HCT116 (cell line): Measurements from ENCODE around the gene CSF2RB. TPM values are rescaled to one million over a fixed set of nuclear protein-coding genes. Genes with fewer than 3 reads are reported as not detected.

Experiments
- ATAC-seq: fragments of 200-7000 bp; cut with Tn5 transposase; 2 replicates; pipeline ENCODE4 v1.9.1; 2020; ENCODE audit warnings: mild to moderate bottlenecking, moderate library complexity
- BruUV-seq: library from RNA; stranded (reverse); fragments of 400-500 nt; replicated peaks from 2 replicates; lab custom pipeline; 2021; lab: Mats Ljungman, UMichigan
- CTCF ChIA-PET: fragments of 300-600 bp; sonication (Branson Sonifier 250); formaldehyde crosslinking; loops from one replicate; lab custom pipeline; 2021; ENCODE audit warnings: antibody characterized with exemption; lab: Charles Lee
- POLR2A ChIA-PET: fragments of 300-600, 350-600 bp; sonication (Branson Sonifier 250); formaldehyde crosslinking; loops from one replicate; lab custom pipeline; 2021; ENCODE audit warnings: antibody characterized with exemption; lab: Charles Lee
- RAD21 ChIA-PET, 2 experiments: fragments of 300-600 bp; sonication (Branson Sonifier 250); formaldehyde crosslinking; loops; one replicate each; lab custom pipeline; 2023; ENCODE audit warnings: low total read pairs in 2 of 2; ENCODE audit not compliant: uncharacterized antibody in 2 of 2, unreplicated experiment in 2 of 2, low non-redundant PET in 1 of 2; lab: Charles Lee
- DNase-seq: peaks from one replicate; pipeline ENCODE4 v3.0.0-alpha.2; 2010; ENCODE audit warnings: low read depth, low spot score
- H2AFZ ChIP-seq: fragments of 200-600 bp; shearing (Covaris generic), sonication (generic); 2 replicates; pipeline ENCODE4 v1.6.1; 2017; ENCODE audit warnings: low read depth, mixed run types, mixed read lengths, antibody characterized with exemption, low read length; ENCODE audit not compliant: poor library complexity, severe bottlenecking
- H3K27ac ChIP-seq: 2 replicates; pipeline ENCODE4 v1.5.1; 2012; ENCODE audit warnings: low read depth, low read length
- H3K27me3 ChIP-seq: fragments of 200-600 bp; sonication (generic); 2 replicates; pipeline ENCODE4 v1.6.1; 2016; ENCODE audit warnings: mixed run types, low read length, mixed read lengths; ENCODE audit not compliant: insufficient read depth
- H3K36me3 ChIP-seq, 2 experiments: fragments of 200-500 bp in 1 of 2; fragments of 200-600 bp in 1 of 2; sonication (Bioruptor generic) in 1 of 2; sonication (generic) in 1 of 2; 2 replicates each; pipeline versions ENCODE4 v1.5.1 to v1.6.1; 2014 to 2016; ENCODE audit warnings: low read length in 2 of 2, inconsistent platforms in 1 of 2, mixed read lengths in 1 of 2, mixed run types in 1 of 2; ENCODE audit not compliant: insufficient read depth in 2 of 2, control insufficient read depth in 1 of 2
- H3K4me1 ChIP-seq, 2 experiments: fragments of 200-600 bp in 1 of 2; sonication (generic) in 1 of 2; 2 replicates each; pipeline versions ENCODE4 v1.5.1 to v1.6.1; 2012 to 2017; ENCODE audit warnings: low read length in 2 of 2, inconsistent platforms in 1 of 2, mild to moderate bottlenecking in 1 of 2, mixed read lengths in 1 of 2, mixed run types in 1 of 2, moderate library complexity in 1 of 2; ENCODE audit not compliant: insufficient read depth in 2 of 2, control insufficient read depth in 1 of 2
- H3K4me2 ChIP-seq: fragments of 200-600 bp; sonication (generic); 2 replicates; pipeline ENCODE4 v1.6.1; 2017; ENCODE audit warnings: mixed run types, low read length, mixed read lengths
- H3K4me3 ChIP-seq, 2 experiments: fragments of 200-600 bp in 1 of 2; sonication (generic) in 1 of 2; replicated peaks in 1 of 2; 2 replicates each; pipeline ENCODE4 v1.5.1; 2011 to 2016; ENCODE audit warnings: low read length in 2 of 2, control low read depth in 1 of 2, low read depth in 1 of 2, mild to moderate bottlenecking in 1 of 2, mixed read lengths in 1 of 2, mixed run types in 1 of 2
- H3K79me2 ChIP-seq: fragments of 200-600 bp; sonication (generic); 2 replicates; pipeline ENCODE4 v1.6.1; 2017; ENCODE audit warnings: mild to moderate bottlenecking, mixed run types, low read length, moderate library complexity, mixed read lengths; ENCODE audit not compliant: insufficient read depth
- H3K9ac ChIP-seq: fragments of 200-600 bp; sonication (generic); 2 replicates; pipeline ENCODE4 v1.6.1; 2016; ENCODE audit warnings: low read length, mixed read lengths
- H3K9me2 ChIP-seq: fragments of 200-600 bp; sonication (generic), shearing (Covaris generic); 2 replicates; pipeline ENCODE4 v1.6.1; 2017; ENCODE audit warnings: mixed run types, mild to moderate bottlenecking, moderate library complexity; ENCODE audit not compliant: insufficient read depth
- H3K9me3 ChIP-seq, 2 experiments: fragments of 200-500 bp in 1 of 2; fragments of 200-600 bp in 1 of 2; sonication (Bioruptor generic) in 1 of 2; sonication (generic) in 1 of 2; 2 replicates each; pipeline ENCODE4 v1.6.1; 2014 to 2017; ENCODE audit warnings: low read length in 2 of 2, mixed read lengths in 2 of 2, inconsistent platforms in 1 of 2, low read depth in 1 of 2, mild to moderate bottlenecking in 1 of 2, mixed run types in 1 of 2, moderate library complexity in 1 of 2; ENCODE audit not compliant: control insufficient read depth in 1 of 2, insufficient read depth in 1 of 2
- H4K20me1 ChIP-seq: fragments of 200-600 bp; sonication (generic), shearing (Covaris generic); 2 replicates; pipeline ENCODE4 v1.6.1; 2017; ENCODE audit warnings: mixed run types, mild to moderate bottlenecking, moderate library complexity; ENCODE audit not compliant: insufficient read depth
- ATF3 ChIP-seq: IDR thresholded peaks from 2 replicates; pipeline ENCODE4 v1.6.1; 2012
- EGR1 ChIP-seq: IDR thresholded peaks from 2 replicates; pipeline ENCODE4 v1.6.1; 2012; ENCODE audit warnings: low read depth
- POLR2AphosphoS5 ChIP-seq: IDR thresholded peaks from 2 replicates; pipeline ENCODE4 v1.6.1; 2011; ENCODE audit warnings: mild to moderate bottlenecking, low read depth, low read length, moderate library complexity
- SIN3A ChIP-seq: IDR thresholded peaks from 2 replicates; pipeline ENCODE4 v1.6.1; 2012; ENCODE audit warnings: low read depth
- YY1 ChIP-seq: IDR thresholded peaks from 2 replicates; pipeline ENCODE4 v1.6.1; 2011; ENCODE audit warnings: low read length, low read depth, moderate library complexity, mild to moderate bottlenecking; ENCODE audit not compliant: insufficient replicate concordance; ENCODE audit errors: extremely low read depth
- ZNF274 ChIP-seq: fragments of 200-500 bp; sonication (Bioruptor generic); IDR thresholded peaks from 2 replicates; pipeline ENCODE4 v1.6.1; 2014; ENCODE audit warnings: mild to moderate bottlenecking, low read depth, low read length, inconsistent platforms
- intact Hi-C: fragments of 100-400 bp; cut with micrococcal nuclease; formaldehyde crosslinking; loops from 2 replicates; pipeline ENCODE4 v1.10.0; 2022
- total RNA-seq: library from RNA; stranded (reverse); gene quantifications from one replicate; pipeline ENCODE4 v1.2.1, GENCODE V29; 2021; ENCODE audit not compliant: unreplicated experiment

Gene CSF2RB
- total RNA-seq, 1 experiment from 2014 or later = 0.10 TPM

GRCh38 chr22:36922105-36922608 lies 8.7 kb downstream of the CSF2RB start:
- H3K79me2 ChIP-seq = no peaks in the 10 kb centered on the region
- peak; percentile 39; the same call in 1 of the 2 replicates for ATAC-seq
- peaks cover 0 to 7% of the 10 kb centered on the region in 2 experiments; a peak in 2 of 4 replicates for H3K4me1 ChIP-seq
- intact Hi-C loops = no loop called here
- H3K4me3 ChIP-seq = no peak overlapping the region
- H2AFZ ChIP-seq = no peak overlapping the region
- DNase-seq = no peak
- no peak overlapping the region for H3K4me2 ChIP-seq
- no TSS peak for BruUV-seq
- H3K9me3 ChIP-seq = no peaks in the 10 kb centered on the region
- RAD21 ChIA-PET = no interaction called here
- POLR2A ChIA-PET = no interaction called here
- H3K27ac ChIP-seq = no peak overlapping the region
- H4K20me1 ChIP-seq = no peaks in the 10 kb centered on the region
- peaks cover 14% of the 10 kb centered on the region; the same call in 1 of the 2 replicates for H3K27me3 ChIP-seq
- no peak overlapping the region for H3K9ac ChIP-seq
- TF ChIP-seq EGR1 (no peak), ZNF274 (no peak), YY1 (no peak), POLR2AphosphoS5 (no peak)
- TF ChIP-seq, all 23 proteins: peak for 0
- H3K36me3 ChIP-seq = no peaks in the 10 kb centered on the region
- H3K9me2 ChIP-seq = no peaks in the 10 kb centered on the region
- CTCF ChIA-PET = no interaction called here

GRCh38 chr22:36922711-36923110 lies 9.3 kb downstream of the CSF2RB start:
- Histone ChIP-seq H3K27me3 (peaks cover 9% of the 10 kb centered on the region; the same call in 1 of the 2 replicates), H3K27ac (no peak overlapping the region), H3K9me2 (no peaks in the 10 kb centered on the region), H4K20me1 (no peaks in the 10 kb centered on the region), H3K9me3 (no peaks in the 10 kb centered on the region), H3K9ac (no peak overlapping the region), H3K4me2 (no peak overlapping the region), H3K79me2 (no peaks in the 10 kb centered on the region), H2AFZ (no peak overlapping the region), H3K36me3 (no peaks in the 10 kb centered on the region), H3K4me3 (no peak overlapping the region), H3K4me1 (peaks cover 0 to 7% of the 10 kb centered on the region in 2 experiments; a peak in 2 of 4 replicates)
- RAD21 ChIA-PET = no interaction called here
- CTCF ChIA-PET = no interaction called here
- POLR2A ChIA-PET = no interaction called here
- DNase-seq = no peak
- intact Hi-C loops = no loop called here
- BruUV-seq = no TSS peak
- no peak for TF ChIP-seq SIN3A
- TF ChIP-seq ATF3 = no peak
- no peak for TF ChIP-seq POLR2AphosphoS5
- no peak for ATAC-seq
